NCI-H748 (cell line): ENCODE measurements around the gene HEPACAM.

Experiments
- DNase-seq: peaks from one replicate; lab custom pipeline; 2025; ENCODE audit not compliant: unreplicated experiment; lab: John Stamatoyannopoulos, UW

HEPACAM gene

GRCh38 chr11:124886978-124887666 lies 48.7 kb downstream of the HEPACAM start:
- no peak for DNase-seq

DNA sequence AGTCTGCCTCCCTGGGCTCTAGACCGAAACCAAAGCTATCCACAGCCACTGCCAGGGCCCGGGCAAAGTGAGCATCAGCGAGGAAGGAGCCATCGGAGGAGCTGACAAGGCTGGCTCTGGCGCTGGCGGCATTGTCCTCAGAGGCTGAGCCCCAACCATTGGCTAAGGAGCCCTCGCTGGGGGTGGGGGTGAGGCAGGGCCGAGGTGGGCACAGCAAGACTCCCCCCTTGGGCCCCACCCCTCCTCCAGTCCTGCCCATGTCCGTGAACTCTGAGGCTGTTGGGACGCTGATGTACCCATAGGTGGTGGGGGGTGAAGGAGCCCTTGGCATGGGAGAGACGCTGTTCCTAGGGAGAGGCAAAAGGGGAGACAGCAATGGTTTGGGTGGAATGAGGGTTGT lies 49.4 kb downstream of the HEPACAM start:
- DNase-seq = no peak

- no peak for DNase-seq
Observed at GRCh38 chr11:124884869-124885479, 50.9 kb downstream of the HEPACAM start.

GRCh38 chr11:124884340-124884739 lies 51.5 kb downstream of the HEPACAM start:
- no peak for DNase-seq

DNA sequence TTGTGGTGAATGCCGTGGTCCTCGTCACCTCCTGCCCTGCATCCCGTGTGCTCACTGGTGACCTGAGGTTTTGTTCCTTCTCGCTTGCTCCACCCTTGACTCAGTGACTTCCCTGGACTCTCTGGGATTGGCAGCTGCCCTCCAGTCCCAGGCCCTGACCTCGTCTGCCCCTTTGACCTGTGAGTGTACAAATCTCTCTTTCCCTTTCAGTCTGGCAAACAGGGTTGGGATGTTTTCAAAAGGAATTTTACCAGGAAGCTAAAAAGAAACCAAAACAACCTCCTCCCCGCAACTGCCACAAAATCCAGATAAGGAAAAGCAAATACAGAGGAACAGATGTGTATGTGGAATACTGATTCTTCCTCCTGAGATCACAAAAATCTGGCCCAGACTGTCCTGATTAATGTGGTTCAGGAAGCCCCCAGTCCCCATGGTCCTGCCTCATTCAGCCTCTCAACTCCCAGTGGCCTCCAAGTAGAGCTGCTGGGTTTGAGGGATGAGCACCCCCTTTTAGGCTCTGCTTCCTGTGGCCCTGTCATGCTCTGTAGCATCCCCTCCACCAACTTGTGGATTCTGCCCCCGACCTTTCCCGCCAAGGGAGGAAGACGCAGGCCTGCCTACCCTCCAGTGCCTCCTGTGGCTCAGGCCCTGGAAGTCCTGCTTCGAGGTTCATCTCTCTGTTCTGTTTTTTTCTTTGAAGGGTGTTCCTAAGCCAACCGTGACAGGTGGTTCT lies 53.3 kb downstream of the HEPACAM start:
- no peak for DNase-seq

DNA sequence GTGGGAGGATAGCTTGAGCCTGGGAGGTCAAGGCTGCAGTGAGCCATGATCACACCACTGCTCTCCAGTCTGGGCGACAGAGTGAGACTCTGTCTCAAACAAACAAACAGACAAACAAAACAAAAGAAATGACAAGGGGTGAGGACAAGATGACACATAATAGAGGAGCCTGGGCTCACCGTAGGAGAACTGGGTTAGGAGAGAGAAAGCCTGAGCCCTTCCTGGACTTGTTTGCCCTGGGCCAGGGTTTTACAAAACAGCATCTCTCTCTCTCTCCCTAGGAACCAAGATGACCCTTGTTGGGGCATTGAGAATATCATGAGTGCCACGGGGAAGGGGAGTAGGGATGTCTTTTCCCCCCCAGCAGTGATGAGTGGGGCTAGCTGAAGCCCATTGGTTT lies 54.9 kb downstream of the HEPACAM start:
- DNase-seq = no peak

GRCh38 chr11:124880290-124880611 lies 55.6 kb downstream of the HEPACAM start:
- DNase-seq = no peak

DNA sequence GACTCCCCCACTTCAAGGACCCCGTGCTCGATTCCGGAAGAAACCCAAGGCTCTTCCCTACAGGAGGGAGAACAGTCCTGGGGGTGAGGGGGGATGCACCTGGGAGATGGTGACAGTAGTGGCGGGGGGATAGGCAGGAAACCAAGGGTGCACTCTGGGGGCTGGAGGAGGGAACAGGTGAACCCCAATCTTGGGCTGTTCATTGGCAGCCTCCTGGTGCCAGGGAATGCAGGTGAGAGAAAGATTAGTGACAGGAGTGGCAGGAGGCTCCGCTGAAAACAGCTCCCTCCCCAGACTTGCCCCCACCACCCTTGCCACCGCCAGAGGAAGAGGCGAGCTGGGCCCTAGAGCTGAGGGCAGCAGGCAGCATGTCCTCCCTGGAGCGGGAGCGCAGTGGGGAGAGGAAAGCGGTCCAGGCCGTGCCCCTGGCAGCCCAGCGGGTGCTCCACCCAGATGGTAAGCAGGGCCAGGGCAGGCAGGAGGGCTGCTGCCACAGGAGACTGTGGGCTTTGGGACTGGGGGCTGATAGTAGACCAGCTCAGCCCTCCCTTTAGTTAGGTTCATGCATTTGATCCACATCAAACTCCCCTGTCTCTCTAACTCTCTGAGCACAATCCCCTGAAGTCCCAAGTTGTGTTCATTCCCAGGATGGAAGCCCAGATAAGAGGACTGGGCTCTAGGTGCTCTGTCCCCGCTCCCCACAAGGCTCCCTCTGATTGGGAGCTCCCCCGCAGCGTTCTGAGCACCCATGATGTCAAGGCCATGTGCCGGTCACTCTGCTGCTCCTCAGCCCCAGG lies 56.2 kb downstream of the HEPACAM start:
- no peak for DNase-seq

- no peak for DNase-seq
Observed at GRCh38 chr11:124878759-124879492, 56.9 kb downstream of the HEPACAM start.

DNA sequence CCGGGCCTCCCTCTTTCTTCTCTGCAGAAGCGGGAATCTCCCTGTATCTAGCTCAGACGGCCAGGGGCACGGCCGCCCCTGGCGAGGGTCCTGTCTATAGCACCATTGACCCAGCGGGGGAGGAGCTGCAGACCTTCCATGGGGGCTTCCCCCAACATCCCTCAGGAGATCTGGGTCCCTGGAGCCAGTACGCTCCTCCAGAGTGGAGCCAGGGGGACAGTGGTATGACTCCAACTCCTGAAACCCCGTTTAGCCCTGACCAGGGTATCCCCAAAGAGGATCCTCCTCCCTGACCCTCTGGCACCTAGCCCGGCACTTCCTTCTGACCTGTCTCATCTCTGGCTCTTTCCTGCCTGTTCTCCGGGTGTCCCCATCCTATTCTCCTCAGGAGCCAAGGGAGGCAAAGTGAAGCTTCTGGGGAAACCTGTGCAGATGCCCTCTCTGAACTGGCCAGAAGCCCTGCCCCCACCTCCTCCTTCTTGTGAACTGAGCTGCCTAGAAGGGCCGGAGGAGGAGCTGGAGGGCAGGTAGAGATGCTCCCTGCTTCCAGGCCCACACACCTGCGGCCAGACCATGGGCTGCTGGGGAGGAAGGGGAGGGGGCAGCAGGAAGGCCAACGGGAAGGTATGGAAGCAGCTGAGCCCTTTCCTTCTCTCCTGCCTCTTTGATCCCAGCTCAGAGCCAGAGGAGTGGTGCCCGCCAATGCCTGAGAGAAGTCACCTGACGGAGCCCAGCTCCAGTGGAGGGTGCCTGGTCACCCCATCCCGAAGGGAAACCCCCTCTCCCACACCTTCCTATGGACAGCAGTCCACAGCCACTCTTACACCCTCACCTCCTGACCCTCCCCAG lies 57.7 kb downstream of the HEPACAM start:
- no peak for DNase-seq

- no peak for DNase-seq
Observed at GRCh38 chr11:124877631-124877909, 58.3 kb downstream of the HEPACAM start.

GRCh38 chr11:124876818-124877630 lies 58.8 kb downstream of the HEPACAM start:
- no peak for DNase-seq

DNA sequence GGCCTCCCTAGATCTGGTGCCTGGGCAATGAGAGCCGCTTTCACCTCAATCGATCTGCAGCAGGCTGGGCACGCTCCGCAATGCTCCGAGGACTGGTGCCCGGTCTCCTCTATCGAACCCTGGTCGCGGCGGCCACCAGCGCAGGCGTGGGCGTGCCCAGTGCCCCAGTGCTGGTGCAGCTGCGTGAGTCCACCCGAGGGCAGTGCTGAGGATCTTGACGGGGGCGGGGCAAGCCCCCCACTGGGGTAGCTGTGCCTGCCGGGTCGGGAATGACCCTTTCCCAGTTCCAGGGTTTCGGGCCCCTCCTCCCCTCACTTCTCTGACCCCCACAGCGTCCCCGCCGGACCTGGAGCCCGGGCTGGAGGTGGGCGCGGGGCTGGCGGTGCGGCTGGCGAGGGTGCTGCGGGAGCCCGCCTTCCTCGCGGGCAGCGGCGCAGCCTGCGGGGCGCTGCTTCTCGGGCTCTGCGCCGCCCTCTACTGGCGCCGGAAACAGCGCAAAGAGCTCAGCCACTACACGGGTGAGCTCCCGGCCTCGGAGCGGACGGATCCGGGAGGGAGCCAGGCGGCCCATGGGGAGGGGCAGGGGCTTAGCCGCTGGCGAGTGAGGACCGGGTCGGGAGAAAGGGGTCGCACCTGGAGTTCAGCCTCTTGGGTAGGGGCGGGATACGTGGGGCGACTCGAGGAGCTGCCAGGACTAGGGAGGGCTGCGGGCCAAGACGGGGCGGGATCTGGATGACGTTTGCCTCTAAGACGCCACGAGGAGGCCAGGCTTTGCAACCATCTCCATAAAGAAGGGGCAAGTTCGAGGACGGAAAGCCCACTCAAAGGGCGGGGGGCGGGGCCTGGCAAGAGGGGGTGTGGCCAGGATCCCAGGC lies 59.7 kb downstream of the HEPACAM start:
- peak; percentile 80 for DNase-seq

- DNase-seq = no peak
Observed at GRCh38 chr11:124875401-124875800, 60.4 kb downstream of the HEPACAM start.

- no peak for DNase-seq
Observed at GRCh38 chr11:124874571-124875255, 61.1 kb downstream of the HEPACAM start.

GRCh38 chr11:124873951-124874350 lies 61.9 kb downstream of the HEPACAM start:
- DNase-seq = no peak

- DNase-seq = no peak
Observed at GRCh38 chr11:124872741-124873140, 63.1 kb downstream of the HEPACAM start.

- no peak for DNase-seq
Observed at GRCh38 chr11:124872280-124872679, 63.6 kb downstream of the HEPACAM start.
